Amniotic stem cell (primary cell): ENCODE data around the gene BLOC1S4.
"Not testable (repeated sequence)": the region's sequence is repeated elsewhere in the genome, so short reads cannot be mapped to it uniquely, and the experiment has no call there.

Source experiments
- DNase-seq: peaks from one replicate; lab custom pipeline; 2025; lab: John Stamatoyannopoulos, UW

BLOC1S4 gene

DNA sequence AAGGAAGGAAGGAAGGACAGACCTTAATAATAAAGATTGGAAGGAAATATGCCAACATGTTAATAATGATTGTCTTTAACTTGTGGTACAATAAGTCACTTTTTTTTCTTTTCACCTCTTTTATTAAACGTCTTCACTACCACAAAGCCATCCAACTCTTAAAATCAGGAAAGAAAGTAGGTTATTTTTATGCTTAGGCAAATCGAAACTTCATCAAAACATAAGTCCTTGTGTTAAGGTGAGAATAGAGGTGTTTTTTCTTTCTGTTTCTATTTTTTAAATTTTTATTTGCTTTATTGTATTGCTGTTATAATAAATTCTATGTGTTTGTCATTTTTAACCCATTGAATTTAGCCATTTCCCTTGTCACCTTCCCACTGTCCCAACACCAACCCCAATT, 26.5 kb downstream of the BLOC1S4 start:
- DNase-seq = no peak

GRCh38 chr4:6742989-6743388, 27.0 kb downstream of the BLOC1S4 start:
- no peak for DNase-seq

- DNase-seq = no peak
Measured at GRCh38 chr4:6746721-6747293, 30.8 kb downstream of the BLOC1S4 start.

DNA sequence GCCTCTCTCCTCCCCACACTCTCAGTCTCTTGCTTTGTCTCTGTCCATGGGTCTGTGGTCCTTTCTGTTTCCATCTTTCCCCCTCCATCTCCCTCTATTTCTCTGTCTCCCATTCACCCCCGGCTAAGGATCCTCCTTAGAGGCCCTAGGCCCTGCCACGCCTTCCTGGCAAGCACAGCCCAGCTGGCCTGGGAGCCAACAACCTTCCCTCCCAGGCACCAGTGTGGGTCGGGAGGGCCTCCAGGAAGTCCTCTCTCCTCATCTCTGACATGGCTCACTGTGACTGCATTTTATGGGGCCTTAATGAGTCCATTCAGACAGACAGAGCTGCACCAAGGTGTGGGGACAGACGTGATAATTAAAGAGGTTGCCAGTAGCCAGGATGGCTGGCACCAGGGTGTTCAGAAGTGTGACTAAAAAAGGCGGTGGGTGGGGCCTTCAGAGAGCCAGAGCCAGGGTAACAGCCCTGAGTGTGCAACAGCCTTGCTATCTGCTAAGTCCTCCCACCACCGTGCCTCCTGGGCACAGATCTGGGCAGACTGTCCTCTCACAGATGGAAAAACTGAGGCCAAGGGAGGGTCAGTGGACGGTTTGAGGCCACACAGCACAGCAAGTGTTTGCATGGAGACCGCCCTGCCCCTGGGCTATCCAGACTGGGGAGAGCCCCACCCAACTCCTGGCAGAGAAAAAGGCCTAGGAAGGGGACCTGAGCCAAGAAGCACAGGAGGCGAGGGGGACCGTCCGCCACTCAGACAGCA, 31.5 kb downstream of the BLOC1S4 start:
- no peak for DNase-seq

DNA sequence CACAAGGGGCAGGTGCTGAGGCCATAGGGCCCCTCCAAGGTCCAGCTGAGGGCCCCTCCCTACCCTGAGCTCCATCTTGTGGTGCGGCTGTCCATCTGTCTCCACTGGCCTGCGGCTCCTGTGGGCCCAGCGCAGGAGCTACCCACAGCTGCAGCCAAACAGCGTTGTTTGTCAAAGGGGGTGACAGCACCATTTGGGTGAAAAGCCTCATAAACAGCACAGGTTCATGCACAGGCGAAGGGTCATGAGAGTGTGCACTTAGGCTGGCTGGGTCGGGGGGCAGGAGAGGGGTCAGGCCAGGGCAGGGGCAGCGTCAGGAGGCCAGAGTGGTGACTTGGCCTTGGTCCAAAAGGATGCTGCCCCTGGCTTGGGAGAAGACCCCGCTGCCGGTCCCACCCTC, 32.3 kb downstream of the BLOC1S4 start:
- DNase-seq = no peak

GRCh38 chr4:6749340-6750171, 33.6 kb downstream of the BLOC1S4 start:
- DNase-seq = no peak

DNA sequence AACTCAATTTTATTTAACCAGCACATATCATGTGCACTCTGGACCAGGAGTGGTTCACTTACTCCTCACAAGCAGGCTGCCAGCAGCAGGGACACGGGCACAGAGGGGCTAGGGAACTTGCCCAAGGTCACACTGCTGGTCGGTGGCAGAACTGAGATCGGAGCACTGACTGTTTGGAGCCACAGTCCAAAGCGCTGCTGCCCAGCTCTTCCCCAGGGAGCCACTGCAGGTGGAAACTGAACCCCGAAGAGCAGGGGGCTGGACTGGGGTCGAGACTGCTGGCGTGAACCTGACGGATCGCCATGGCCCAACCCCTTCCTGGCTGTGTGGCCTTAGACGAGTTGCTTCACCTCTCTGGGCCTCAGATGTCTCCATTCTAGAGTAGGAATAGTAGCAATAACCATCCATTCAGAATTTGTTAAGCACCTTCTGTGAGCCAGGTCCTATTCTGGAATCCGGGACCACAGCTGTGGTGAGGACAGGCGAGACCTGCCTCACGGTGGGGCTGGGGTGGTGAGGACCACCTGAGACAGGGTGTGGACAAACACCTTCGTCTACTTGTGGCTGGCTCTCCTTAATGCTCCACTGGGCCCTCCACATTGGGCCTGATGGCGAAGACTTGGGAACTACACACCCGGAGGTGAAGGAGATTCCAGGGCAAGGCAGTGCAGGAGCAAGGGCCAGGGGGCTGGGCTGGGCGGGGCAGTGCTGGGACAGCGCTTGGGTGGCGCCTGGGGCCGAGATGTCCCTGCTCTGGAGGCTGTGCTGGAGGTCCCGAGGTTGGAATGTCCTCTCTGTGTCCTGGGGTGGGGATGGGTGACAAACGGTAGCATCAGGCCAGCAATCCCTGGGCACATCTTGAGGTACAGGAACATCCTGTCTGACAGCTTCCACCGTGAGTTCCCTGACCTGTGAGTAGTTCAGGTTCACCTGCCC, 34.6 kb downstream of the BLOC1S4 start:
- no peak for DNase-seq

DNA sequence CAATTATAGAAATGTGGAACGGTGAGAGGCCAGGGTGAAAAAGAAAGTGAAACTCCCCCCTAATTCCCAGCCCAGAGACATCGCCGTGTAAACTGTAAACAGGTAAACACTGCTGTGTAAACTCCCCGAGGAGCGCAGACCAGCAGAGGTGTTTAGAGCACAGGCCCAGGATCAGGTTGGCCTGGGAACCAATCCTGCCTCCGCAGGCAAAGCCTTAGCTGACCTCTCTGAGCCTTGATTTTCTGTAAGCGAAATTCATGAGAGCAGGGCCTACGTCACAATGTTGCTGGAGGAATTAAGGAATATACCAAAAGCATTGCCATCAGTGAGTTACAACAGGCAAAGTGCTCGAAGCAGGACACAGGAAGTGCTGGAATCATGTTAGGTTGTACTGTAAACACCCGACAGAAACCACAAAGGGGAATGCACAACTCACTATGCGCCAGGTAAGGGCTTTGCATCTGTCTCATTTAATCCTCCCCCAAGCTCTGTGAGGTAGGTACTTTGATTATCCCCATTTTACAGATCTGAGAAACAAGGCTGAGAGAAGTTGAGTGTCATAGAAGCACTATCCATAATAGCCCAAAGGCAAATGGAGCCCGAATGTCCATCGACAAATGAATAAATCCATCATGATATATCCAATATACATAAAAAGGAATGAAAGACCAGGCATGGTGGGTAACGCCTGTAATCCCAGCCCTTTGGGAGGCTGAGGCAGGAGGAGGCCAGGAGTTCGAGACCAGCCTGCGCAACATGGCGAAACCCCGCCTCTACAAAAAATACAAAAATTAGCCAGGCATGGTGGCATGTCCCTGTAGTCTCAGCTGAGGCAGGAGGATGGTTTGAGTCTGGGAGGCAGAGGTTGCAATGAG, 35.9 kb downstream of the BLOC1S4 start:
- no peak for DNase-seq

GRCh38 chr4:6752486-6752829, 36.5 kb downstream of the BLOC1S4 start:
- DNase-seq = no peak

- no peak for DNase-seq
Measured at GRCh38 chr4:6753103-6753560, 37.2 kb downstream of the BLOC1S4 start.

DNA sequence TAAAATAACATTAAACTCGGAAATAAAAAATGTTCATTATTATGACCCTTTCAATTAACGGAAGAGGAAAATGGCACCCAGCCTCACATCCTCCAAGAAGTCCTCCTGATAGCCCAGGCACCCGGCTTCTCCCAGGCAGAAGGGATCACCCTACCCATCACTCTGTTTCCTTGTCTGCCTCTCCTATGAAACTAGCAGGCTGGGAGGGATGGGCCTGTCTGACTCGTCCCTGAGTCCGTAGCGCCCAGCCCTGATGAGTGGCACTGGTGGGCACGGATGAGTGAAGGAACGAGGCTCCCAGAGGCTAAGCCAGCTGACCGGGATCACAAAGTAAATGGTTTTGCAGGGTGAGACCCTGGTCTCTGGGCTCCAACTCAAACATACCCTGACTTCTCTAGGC, 37.9 kb downstream of the BLOC1S4 start:
- DNase-seq = no peak

DNA sequence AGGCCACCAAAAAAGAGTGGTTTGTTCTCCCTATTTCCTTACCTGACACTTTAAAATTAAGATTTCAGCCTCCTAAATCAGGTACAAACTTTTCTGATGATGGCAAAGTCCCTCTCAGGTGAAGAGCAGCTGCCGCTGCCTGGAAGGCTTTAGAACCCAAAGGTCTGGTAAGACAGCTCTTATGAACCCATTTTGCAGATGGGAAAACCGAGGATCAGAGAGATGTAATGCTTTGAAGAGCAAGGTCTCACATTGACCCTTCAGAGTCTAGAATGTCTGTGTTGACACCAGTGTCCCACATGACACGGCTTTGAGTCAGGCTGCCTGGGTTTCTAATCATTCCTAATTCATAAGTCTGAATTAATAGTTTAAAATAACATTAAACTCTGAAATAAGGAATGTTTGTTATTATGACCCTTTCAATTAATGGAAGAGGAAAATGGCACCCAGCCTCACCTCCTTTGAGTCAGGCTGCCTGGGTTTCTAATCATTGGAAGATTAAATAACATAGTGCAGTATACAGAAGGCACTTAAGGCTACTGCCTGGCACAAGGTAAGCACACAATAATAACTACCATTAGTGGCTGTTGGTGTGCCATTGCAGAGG, 38.6 kb downstream of the BLOC1S4 start:
- no peak for DNase-seq

DNA sequence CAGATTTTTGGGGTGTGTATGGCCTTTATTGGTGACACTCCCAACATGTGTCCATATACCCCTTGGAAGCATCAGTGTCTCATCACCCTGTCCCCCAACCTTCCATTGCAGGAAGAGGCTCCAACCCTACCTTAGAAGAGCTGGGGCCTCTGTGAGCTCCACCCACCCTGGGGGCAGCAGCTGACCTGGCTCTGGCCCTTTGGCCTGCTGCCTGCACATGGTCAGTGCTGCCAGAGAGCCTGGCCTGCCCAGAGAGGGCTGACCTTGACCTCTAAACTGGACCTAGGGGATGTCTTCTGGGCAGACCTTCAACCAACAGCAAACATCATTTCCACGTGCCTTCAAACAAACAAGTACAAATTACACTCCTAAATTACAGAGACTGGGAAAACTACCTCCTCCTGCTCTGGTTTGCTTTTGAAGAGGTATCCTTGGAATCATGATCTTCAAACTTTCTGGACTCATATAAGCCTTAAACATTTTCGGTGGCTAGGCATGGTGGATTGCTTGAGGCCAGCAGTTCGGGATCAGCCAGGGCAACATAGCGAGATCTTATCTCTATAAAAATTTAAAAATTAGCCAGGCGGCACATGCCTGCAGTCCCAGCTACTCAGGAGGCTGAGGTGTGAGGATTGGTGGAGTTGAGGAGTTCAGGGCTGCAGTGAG, 39.2 kb downstream of the BLOC1S4 start:
- no peak for DNase-seq

DNA sequence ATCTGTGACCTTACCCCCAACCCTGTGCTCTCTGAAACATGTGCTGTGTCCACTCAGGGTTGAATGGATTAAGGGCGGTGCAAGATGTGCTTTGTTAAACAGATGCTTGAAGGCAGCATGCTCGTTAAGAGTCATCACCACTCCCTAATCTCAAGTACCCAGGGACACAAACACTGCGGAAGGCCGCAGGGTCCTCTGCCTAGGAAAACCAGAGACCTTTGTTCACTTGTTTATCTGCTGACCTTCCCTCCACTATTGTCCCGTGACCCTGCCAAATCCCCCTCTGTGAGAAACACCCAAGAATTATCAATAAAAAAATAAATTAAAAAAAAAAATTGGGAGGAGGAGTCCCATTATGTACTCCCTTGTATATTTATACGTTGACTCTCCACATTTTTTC, 40.4 kb downstream of the BLOC1S4 start:
- not testable (repeated sequence) for DNase-seq

DNA sequence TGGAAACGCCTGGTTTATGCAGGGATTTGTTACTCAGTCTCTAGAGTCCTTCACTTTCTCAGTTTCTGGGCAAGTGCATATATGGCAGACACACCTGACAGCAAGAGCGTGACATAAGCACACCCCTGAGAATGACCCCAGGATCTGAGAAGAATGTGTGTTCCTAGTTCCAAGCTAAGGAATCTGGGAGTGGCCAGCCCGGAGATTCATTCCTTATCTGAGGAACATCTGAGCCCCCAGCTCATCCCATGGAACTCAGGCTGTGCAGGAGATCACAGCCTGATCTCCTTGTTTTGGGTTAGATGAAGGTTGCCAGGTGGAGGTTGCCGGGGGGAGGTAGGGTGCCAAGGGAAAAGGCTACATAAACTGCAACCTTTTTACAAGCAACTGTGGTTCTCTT, 42.8 kb downstream of the BLOC1S4 start:
- DNase-seq = no peak

DNA sequence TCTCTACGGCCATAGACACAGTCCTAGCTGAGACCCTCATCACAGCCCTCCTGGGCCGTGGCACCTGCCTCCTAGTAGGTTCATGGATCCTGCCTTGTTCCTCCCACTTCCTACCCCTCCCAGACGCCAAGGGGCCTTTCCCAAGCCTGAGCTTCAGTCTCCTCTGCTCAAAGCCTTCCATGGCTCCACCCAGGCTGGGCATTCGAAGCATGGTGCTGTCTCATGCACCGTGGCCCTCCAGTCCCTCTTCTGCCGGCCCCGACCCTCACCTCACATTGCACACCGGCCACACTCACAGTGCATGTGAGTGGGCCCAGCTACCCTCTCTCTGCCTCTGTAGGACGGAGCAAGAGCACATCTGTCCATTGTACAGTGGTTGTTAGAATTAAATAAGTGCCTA, 44.9 kb downstream of the BLOC1S4 start:
- DNase-seq = no peak

GRCh38 chr4:6761649-6762615, 46.0 kb downstream of the BLOC1S4 start:
- DNase-seq = no peak

GRCh38 chr4:6763330-6763851, 47.4 kb downstream of the BLOC1S4 start:
- no peak for DNase-seq
